Measurements from ENCODE around the gene SLC16A5. TPM values are rescaled to one million over a fixed set of nuclear protein-coding genes. Genes with fewer than 3 reads are reported as not detected.

The SLC16A5 gene
- total and polyA plus RNA-seq, 7 donors: 1.2 to 10.7 (median 5.6) TPM

DNA sequence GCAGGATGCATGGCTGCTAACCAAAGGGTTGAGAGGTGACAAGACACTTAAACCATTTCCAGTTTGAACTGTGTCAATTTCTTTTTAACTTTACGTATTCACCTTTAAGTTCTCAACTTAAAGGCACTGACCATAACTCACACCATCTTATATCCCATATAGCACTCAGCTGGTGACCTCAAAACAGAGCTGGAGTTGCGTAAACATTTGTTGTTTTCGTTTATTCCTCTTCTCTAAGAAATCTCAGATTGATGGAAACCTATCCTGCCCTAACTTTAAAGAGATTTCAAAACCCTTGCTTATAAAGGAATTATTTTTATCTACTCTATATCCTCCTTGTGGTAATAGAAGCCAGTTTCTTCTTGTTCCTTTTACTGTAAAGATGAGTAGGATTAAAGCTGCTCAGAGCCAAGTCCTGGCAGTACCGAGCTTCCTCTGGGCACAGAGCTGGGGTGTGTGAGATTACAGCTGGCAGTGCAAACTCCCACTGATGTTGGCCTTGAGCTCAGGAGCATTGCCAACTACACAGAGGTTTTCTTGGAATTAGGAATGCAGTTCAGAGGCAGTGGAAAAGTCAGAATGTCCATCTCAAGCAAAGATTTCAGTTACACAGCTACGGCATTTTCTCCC, 39.4 kb upstream of the SLC16A5 start:
- Histone ChIP-seq H3K4me1 (peaks cover 21% of the 10 kb centered on the region), H3K27ac (peak overlapping the region; percentile 97), H3K36me3 (ENCODE audit: insufficient read depth in 1 of 2, low read depth in 1 of 2) (peaks cover 7 to 43% of the 10 kb centered on the region in 2 donors), H3K9me3 (no peaks in the 10 kb centered on the region), H3K27me3 (ENCODE audit: insufficient read depth in 3 of 3, low read length in 2 of 3) (no peaks in the 10 kb centered on the region), H3K4me3 (peak overlapping the region; percentile 95)
- no peak for DNase-seq
- ATAC-seq: no peak
- TF ChIP-seq, protein P1, sequence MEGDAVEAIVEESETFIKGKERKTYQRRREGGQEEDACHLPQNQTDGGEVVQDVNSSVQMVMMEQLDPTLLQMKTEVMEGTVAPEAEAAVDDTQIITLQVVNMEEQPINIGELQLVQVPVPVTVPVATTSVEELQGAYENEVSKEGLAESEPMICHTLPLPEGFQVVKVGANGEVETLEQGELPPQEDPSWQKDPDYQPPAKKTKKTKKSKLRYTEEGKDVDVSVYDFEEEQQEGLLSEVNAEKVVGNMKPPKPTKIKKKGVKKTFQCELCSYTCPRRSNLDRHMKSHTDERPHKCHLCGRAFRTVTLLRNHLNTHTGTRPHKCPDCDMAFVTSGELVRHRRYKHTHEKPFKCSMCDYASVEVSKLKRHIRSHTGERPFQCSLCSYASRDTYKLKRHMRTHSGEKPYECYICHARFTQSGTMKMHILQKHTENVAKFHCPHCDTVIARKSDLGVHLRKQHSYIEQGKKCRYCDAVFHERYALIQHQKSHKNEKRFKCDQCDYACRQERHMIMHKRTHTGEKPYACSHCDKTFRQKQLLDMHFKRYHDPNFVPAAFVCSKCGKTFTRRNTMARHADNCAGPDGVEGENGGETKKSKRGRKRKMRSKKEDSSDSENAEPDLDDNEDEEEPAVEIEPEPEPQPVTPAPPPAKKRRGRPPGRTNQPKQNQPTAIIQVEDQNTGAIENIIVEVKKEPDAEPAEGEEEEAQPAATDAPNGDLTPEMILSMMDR (IDR thresholded peaks at IDR 0.05): no peak
- intact Hi-C loops (cut with DNase I): loop anchor here in 1 of 2 donors (5.0 kb wide), 1 partner anchor 154 kb away; no protein-coding TSS in a partner anchor
- 20 to 29% (median 20%) methylated on average over 5 of the region's 5 CpGs for WGBS, 3 donors

GRCh38 chr17:75049057-75049456, 38.7 kb upstream of the SLC16A5 start:
- no peak for ATAC-seq
- H3K4me3 ChIP-seq: no peak overlapping the region

DNA sequence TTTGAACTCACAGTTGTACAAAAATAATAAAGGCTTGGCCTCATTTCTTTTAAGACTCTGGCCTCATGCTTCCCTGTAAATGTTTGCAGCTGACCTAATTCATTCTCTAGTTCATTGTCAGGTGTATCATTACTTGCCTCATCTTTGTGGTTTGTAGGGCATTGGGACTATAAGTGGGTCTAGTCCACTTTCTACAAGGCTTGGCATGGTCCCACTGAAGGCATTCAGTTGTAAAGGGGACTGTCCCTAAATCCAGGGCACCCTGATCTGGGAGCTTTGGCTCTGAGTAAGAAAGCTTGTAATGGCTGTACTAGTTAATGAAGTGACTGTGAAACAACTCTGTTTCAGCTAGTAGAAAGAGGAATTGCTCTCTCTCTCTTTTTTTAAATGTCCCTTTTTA, 38.0 kb upstream of the SLC16A5 start:
- Histone ChIP-seq H3K9me3 (no peaks in the 10 kb centered on the region), H3K27me3 (ENCODE audit: insufficient read depth in 3 of 3, low read length in 2 of 3) (no peaks in the 10 kb centered on the region), H3K36me3 (ENCODE audit: insufficient read depth in 1 of 2, low read depth in 1 of 2) (peaks cover 7 to 57% of the 10 kb centered on the region in 2 donors), H3K4me1 (peaks cover 21% of the 10 kb centered on the region), H3K27ac (no peak overlapping the region), H3K4me3 (no peak overlapping the region)
- DNase-seq (no peak), ATAC-seq (no peak)
- intact Hi-C loops (cut with DNase I): loop anchor here in 1 of 2 donors (5.0 kb wide), 1 partner anchor 153 kb away; no protein-coding TSS in a partner anchor
- TF ChIP-seq, protein P1 (IDR thresholded peaks at IDR 0.05): no peak

More at GRCh38 chr17:75049057-75049456, 38.7 kb upstream of the SLC16A5 start:
- 85 to 87% (median 86%) methylated on average over 5 of the region's 5 CpGs for WGBS, 3 donors
- Histone ChIP-seq H3K9me3 (no peaks in the 10 kb centered on the region), H3K36me3 (ENCODE audit: insufficient read depth in 1 of 2, low read depth in 1 of 2) (peaks cover 7 to 50% of the 10 kb centered on the region in 2 donors), H3K4me1 (peaks cover 21% of the 10 kb centered on the region), H3K27ac (no peak overlapping the region), H3K27me3 (ENCODE audit: insufficient read depth in 3 of 3, low read length in 2 of 3) (no peaks in the 10 kb centered on the region)
- DNase-seq: no peak
- intact Hi-C loops (cut with DNase I): loop anchor here in 1 of 2 donors (5.0 kb wide), 1 partner anchor 153 kb away; no protein-coding TSS in a partner anchor
- TF ChIP-seq, protein P1 (IDR thresholded peaks at IDR 0.05): no peak

DNA sequence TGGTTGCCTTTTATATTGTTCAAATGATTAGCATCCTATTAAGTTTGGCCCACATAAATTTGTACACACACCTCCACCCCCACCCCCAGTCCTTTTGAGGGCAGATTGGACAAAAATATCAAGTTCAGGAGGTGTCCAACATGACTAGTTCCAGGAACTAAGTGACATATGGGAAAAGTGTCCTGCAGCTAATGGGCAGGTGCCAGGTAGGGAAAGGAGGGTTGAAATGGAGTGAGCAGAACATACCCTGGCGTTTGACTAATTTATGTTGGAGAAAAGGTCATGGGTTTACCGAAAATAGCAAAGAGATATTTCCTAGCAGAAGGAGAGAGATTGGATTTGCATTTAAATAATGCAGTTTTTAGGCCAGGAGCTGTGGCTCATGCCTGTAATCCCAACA, 35.8 kb upstream of the SLC16A5 start:
- TF ChIP-seq, protein P1 (IDR thresholded peaks at IDR 0.05): no peak
- Histone ChIP-seq H3K9me3 (no peaks in the 10 kb centered on the region), H3K36me3 (ENCODE audit: insufficient read depth in 1 of 2, low read depth in 1 of 2) (peaks cover 7 to 78% of the 10 kb centered on the region in 2 donors), H3K4me1 (peaks cover 13% of the 10 kb centered on the region), H3K27ac (no peak overlapping the region), H3K27me3 (ENCODE audit: insufficient read depth in 3 of 3, low read length in 2 of 3) (no peaks in the 10 kb centered on the region), H3K4me3 (no peak overlapping the region)
- intact Hi-C loops (cut with DNase I): no loop called here
- ATAC-seq (no peak), DNase-seq (no peak)
- 71 to 89% (median 80%) methylated on average over 2 of the region's 2 CpGs for WGBS, 3 donors
